Germinal center (tissue), 1 donor: Measurements from ENCODE around the gene COL7A1.

Source experiments
- DNase-seq: peaks from one replicate; pipeline ENCODE4 v3.0.0; 2012; ENCODE audit warnings: mixed read lengths, low spot score

Gene COL7A1

DNA sequence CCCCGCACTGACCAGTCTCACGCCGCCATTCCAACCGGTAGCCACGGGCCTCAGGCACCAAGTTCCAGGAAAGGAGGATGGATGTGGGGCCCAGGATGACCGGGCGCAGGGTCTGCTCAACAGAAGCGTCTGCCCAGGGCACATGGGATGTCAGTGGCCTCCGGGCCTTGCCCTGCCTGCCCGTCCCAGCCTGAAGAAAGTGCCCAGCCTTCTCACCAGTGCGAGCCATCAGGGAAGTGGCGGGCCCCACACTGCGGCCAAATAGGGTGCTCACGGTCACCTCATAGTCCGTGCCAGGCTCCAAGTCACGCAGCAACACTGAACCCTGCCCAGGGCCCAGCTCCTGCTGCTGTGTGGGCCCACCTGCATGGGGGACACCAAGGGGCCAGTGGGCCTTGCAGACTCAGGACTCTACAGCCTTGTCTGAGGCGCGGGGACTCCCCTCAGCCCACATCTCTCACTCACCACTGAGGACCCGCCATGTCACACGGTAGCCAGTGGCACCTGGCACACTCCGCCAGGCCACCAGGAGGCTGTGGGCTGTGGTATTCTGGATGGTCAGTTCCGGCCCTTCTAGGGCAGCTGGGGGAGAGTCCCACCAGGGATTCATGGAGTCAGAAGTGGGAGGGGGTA lies 3.1 kb downstream of the COL7A1 start:
- DNase-seq: no peak

DNA sequence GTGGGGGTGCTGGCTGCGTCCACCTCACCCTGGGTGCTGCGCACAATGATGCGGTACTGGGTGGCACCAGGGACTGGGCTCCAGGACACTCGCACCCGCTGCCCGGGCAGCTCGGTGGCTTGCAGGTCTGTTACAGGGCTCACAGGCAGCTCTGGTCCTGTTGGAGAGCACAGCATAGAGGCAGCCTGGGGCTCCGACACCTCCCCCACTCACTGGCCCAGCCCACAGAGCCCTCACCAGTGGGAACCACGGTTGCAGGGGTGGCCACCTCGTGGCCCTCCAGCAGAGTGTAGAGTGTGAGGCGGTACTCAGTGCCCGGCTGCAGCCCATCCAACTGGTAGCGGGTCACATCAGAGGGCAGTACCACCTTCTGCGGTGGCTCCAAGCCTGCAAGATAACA lies 3.7 kb downstream of the COL7A1 start:
- no peak for DNase-seq

DNA sequence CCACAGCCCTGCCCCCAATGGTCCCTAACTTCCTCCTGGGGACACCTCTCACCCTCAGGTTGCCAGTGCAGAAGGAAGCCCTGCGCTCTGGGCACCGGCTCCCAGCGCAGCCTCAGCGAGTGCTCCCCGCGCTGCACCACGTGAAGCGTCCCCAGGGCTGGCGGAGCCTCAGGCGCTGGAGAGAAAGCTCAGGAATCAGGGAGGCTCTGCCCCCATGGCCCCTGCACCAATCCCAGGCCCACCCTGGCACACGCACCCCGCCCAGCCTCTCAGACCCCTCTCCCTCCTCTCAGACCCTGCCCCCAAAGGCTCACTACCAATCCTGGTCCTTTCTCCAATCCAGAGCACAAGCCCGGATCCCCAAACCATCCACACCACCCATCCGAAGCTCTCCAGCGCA lies 6.9 kb downstream of the COL7A1 start:
- DNase-seq: no peak

DNA sequence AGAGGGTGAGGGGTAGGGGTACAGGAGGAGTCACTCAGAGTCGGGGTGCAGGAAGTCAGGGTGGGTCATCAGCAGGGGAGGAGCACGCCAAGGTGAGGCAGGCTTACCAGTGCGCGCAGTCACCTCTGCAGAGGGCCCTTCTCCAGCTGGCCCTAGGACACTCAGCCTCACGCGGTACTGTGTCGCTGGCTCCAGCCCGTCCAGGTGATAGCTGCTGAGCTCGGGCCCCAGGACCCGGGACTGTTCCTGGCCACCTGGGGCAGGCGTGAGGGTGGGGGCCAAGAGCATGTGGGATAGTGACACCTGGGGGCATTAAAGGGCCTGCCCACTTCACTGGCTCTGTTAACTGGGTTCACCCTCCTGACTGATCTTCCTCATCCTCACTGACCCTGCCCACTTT lies 7.4 kb downstream of the COL7A1 start:
- DNase-seq: no peak

DNA sequence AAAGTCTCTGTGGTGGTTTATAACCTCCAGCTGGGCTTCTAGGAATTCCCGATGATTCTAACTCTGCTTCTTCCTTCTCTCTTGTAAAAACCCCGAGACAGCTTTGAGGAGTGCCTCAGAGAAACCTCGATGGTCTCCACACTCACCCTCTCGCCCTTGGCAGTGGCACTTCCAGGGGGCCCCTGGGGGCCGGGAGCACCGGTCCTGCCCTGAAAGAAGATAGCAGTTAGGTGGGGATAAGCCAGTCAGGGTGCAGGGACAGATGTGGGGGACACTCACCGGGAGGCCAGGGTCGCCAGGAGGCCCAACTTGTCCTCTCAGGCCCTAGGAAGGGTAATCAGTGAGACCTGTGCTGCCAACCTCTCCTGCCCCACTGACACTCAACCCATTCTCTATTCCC lies 9.7 kb downstream of the COL7A1 start:
- DNase-seq: no peak

DNA sequence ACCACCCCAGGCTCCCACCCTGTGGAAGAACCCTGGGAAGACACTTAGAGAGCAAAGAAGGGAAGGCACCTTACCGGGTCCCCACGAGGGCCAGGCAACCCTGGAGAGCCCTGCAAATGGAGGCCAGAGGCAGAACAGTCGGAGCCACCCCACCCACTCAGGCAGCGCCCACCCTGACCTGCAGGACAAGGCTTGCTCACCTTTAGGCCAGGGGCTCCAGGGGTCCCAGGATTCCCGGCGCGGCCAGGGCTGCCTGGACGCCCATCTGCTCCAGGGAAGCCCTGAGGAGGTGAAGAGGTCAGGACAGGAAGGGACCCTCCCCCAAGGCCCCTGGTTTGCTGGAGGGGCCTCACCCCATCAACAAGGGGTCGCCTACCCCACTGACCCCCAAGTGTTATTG lies 10.3 kb downstream of the COL7A1 start:
- DNase-seq: no peak

DNA sequence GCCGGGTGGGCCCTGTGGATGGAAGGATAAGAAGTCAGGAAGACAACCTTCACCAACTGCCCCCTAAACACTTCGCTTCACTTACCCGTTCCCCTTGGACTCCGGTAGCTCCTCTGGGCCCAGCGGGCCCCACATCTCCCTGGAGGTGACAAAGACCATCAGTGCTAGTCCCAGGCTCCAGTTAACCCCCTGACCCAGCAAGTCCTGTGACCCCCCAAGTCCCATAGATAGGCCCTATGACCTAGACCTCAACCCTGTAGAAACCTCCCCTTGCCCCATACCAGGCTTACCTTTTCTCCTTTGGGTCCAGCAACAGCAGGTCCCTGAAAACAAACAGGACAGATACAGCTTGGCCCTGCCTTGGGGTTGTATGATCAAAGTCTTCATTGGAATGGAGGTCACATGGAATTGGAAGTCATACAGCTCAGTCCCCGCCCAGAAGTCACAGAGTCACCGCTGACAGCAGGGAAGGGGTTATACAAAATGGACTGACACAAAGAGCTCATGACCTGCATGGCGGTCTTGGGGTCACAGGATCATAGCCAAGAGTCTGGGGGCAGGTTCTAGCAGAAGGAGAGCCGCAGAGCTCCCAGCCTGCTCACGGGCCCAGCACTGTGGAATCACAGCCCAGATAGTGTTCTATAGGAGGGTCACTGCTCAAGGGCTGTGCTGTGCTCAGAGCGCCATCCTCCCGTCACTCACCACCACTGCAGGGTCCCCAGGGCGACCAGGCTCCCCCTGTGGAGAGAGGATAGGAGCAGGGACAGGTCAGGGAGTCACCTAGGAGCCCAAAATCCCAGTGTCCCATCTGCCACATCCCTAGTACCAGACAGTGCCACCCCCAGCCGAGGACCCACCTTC lies 13.3 kb downstream of the COL7A1 start:
- DNase-seq: no peak

DNA sequence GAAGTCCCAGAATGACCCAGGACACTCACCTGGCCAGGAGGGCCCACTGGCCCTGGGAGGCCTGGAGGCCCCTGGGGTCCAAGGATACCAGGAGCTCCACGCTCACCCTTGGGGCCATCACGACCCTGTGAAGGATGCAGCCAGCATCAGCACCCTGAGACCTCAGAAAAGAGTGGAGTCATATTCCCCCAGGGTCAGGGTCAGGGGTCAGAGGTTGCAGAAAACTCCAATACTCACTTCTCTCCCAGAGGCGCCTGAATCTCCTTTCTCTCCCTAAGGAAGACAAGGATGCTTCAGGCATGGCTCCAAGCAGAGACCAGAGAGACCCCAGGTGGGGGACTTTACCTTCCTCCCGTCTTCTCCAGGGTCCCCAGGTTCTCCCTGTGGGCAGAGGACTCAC lies 18.5 kb downstream of the COL7A1 start:
- DNase-seq: no peak

DNA sequence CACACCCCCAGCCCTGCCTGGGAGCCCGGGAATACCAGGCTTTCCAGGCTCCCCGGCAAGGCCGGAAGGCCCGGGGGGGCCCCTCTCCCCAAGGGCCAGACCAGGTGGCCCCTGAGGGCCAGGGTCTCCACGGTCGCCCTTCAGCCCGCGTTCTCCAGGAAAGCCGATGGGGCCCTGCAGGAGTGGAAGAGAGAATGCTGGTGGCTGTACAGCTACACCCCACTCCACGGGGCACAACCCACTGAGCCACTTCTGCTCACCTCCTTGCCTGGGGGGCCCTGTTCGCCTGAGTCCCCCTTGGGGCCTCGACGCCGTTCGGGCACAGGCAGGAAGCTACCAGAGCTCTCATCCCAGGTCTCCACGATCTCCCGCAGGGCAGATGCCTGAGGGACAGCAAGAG lies 19.8 kb downstream of the COL7A1 start:
- DNase-seq: no peak

DNA sequence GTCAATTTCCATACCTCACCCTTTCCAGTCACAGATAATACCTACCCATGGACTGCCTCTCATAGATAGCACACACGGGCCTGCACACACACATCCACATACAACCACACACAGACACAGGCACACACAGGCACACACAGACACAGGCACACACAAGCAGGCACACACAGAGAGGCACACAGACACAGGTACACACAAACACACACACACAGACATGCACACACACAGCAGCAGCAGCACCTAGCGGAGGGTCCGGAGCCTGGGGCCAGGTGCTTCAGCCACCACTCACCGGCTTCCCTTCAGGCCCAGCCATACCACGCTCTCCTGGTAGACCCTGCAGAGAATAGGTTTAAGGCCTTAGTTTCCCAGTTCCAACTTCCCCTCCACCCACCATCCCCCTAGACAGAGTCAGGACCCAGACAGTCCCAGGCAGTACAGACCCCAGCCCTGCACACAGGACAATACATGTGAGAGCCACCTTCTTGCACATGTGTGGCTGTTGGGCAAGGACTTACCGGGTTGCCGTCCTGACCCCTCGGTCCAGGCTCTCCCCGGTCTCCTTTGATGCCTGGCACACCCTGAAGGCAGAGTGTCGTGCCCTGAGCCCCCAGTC lies 21.1 kb downstream of the COL7A1 start:
- DNase-seq: no peak

DNA sequence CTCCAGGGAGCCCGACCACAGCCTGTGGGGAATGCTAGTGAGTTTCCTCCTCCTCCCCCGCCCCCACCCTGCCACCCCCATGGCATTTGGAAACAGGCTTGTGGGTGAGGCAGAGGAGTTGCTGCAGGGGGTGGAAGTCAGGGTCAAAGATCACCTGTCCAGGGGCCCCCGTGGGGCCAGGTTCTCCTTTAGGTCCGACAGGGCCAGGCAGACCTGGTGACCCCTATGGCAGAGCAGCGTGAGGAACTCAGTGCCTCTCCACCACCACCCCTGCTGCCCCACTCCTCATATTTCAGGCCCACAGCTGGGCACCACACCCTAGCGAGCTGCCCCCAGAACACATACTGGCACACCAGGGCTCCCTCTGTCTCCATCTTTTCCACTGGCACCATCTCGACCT lies 22.6 kb downstream of the COL7A1 start:
- no peak for DNase-seq

DNA sequence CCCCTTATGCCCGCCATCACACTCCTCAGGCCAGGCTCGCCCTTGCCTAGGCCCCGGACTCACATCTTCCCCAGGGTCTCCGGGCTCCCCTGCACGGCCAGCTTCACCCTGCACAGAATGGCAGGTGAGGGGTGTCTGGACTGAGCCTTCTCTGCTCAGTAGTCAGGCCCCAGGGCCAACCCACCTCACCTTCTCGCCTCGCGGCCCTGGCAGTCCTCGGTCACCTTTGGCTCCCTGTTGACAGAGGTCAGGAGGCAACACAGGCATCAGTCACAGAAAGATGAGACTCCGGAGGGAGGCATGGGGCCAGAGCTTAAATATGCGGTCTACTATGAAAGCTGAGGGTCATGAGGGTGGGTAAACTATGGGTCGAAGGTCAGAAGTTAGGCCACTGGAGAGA lies 23.2 kb downstream of the COL7A1 start:
- no peak for DNase-seq

DNA sequence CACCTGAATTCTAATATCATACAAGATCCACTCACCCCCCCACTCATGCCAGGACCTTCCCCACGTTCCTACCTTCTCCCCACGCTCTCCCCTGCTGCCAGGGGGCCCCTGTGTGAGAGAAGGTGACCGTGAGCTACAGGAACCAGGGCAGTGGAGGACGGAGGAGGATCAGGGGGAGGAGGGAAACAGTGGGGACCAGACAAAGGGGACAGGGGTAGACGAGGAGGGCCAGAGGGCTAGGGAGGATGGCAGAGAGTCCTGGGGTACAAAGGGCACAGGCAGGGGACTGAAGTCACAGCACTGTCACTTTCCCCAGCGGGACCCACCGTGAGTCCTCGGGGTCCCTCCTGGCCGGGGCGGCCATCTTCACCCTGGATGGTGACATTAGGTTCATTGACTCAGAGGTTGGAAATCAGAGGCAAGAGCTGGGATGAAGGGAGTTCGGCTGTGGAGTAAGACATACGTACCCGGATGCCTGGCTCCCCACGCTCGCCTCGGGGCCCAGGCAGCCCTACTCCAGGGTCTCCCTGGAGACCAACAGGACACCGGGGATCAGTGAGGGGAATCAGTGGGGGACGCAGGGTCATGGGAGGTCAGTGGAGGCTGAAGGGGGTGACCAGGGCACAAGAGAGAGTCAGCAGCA lies 25.2 kb downstream of the COL7A1 start:
- no peak for DNase-seq

DNA sequence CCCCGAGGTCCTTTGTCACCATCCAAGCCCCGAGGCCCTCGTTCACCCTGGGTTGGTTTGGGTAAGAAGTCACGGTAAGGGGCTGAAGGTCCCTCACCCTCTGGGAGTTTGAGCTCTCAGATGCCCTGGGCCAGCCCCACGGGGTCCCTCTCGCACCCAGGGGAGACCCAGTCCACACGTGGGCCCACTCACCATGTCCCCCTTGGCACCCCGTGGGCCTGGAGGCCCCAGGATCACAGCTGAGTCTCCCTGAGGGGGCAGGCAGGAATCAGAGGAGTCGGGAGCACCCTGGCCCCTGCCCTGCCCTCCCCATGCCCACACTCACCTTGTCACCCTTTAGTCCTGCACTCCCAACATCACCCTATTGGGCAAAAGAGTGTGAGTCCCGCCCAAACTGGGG lies 25.7 kb downstream of the COL7A1 start:
- no peak for DNase-seq

DNA sequence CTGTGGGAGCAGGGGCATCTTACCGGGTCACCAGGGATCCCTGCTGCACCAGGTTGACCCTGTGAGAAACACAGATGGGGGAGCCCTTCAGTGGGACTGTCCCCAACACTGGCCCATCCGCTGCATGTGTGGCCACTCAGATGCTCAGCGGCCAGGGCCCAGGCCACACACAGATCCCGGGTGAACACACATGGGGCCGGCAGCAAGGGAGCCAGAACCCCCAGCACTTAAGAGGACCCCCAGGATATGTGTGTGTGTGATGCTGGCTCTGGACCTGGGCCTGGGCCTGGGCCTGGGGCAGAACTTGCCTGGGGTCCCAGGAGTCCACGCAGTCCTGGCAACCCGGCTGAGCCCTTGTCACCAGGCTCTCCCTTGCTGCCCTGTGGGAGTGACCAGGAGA lies 26.7 kb downstream of the COL7A1 start:
- DNase-seq: no peak

DNA sequence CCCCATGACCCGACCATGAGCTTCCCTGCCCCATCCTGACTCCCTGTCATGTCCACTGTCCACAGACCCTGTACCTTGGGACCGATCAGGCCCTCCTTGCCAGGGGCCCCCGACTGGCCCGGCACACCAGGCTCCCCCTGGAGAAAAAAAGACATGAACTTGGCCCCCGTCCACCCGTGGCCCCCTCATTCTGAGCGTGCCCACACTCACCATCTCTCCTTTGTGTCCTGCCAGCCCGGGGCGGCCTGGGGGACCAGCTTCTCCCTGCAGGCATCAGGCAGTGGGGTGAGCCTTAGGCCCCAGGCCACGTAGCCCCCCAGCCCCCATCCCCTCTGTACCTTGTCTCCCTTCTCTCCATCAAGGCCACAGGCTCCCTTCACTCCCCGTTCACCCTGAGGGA lies 27.6 kb downstream of the COL7A1 start:
- DNase-seq: no peak

DNA sequence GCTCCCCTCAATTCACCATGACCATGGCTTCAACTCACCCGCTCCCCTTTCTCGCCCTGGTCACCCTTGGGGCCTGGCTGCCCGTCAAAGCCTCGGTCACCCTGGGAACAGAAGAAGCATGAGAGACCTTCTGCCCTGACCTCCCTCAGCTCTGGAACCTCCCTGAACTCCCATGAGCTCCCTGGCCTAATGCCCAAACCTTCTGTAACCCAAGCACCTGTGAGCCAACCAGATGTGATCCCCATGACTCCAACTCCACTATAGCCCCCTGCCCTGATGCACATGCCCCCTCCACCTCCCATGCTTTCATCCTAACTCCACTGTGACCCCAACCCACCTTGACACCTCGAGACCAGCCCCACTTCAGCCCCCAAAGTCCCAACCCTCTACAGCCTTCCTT lies 28.0 kb downstream of the COL7A1 start:
- no peak for DNase-seq

DNA sequence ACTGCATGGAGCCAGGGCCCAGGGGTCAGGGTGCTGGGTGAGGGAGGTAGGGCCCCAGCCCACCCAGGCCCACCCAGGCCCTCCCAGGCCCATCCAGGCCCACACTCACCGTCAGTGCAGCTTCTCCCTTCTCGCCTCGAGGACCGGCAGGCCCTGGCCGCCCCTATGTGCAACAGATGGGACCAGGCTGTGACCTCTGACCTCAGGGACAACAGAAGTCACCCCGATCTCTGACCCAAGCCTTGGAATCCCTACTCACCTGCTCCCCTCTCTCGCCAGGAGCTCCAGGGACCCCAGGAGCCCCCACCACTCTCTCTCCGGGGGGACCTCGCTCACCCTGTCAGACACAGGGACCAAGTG lies 28.7 kb downstream of the COL7A1 start:
- DNase-seq: no peak

DNA sequence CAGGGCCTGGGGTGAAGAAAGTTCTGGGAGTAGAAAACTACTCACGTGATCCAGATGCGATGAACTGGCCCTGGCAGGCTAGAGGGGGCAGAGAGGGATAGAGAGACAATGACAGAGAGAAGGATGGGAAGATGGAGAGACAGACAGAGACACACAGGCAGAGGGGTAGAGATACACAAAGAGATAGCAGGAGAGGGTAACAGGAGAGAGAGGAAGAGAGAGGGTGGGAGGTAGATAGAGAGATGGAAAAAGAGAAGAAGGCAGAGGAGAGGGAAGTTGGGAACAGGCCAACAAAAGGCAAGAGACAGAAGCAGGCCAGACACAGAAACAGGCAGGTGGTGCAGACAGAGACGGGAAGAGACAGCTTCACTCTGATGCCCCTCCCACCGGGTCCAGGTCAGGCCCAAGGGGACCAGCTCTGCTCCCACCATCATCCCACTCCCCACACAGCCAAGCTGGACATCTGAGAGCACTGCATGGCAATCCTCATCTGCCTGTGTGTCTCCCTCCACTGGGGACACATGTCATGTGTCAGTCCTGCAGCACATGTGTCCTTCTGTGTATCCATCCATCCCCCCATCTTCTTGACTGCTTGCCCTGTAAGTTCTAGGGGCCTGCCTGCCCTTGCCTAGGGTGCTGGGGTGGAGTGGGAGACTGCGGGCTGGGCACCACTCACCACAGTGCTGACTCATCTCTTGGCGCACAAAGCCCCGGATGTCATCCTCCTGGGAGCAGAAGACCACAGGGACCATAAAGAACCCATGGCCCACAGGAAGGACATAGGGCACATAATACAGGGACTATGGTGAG lies 29.3 kb downstream of the COL7A1 start:
- DNase-seq: no peak

DNA sequence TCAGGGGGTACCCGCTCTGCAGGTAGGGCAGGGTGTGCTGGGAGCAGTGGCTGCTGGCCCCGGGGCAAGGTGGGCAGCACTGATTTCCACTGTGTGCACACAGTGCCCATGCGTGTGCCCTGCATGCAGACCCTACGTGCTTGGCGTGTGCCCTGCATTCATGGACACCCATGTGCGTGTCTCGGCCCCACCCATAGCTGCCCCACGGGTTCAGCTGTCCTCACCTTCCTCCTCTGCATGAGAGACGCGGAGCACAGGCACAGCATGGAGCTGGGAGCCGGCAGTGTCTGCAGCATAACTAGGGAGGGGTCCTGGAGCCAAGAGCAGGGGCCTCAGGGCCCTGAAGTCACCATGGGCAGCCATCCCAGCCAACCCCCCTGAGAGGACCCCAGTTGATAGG lies 29.9 kb downstream of the COL7A1 start:
- no peak for DNase-seq

DNA sequence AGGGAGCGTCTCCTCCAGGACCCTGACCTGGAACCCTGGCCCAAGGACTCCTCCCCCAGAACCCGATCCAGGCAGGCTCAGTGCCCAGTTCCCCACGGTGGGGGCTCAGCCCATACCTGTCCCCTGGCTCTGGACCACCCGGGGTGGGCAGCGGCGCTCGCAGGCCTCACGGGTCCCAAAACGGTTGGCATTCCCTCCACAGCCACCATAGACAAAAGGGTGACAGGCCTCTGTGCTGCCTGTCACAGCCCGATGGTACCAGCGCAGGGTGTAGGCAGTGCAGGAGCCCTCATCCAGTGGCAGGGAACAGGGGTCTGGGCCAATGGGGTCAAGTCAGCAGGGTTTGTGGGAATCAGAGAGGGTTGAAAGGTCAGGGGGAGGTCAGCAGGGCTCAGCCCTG lies 30.5 kb downstream of the COL7A1 start:
- DNase-seq: no peak

DNA sequence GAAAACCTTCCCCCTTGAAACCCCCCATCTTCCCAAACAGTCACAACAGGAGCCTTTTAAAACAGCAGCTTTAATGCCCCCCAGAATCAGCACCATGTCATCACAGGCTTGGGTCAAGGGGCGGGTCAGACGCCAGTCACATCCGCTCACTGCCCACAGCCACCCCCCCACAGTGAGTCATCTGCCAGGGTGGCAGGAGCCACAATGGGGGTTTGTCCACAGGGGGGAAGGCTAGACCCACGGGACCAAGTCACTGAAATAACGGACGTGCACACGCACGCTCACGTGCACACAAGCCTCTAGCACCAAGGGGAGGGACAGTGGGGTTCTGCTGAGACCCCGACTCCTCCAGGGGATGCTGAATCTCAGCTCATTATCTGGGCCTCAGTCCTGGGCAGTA lies 31.1 kb downstream of the COL7A1 start:
- DNase-seq: no peak
